K562 (cell line): Measurements from ENCODE around the gene NR6A1. TPM values are rescaled to one million over a fixed set of nuclear protein-coding genes. Genes with fewer than 3 reads are reported as not detected.

ENCODE experiments used
- DIDO1 ChIP-seq: fragments of 450-650 bp; IDR thresholded peaks from 2 replicates; pipeline ENCODE4 v1.6.1; 2016; ENCODE audit warnings: low read depth, missing biosample characterization, missing genetic modification characterization
- DMBX1 ChIP-seq: fragments of 250-450 bp; sonication (Bioruptor Pico); IDR thresholded peaks from 2 replicates; pipeline ENCODE4 v1.8.0; 2022; ENCODE audit warnings: inconsistent platforms, mild to moderate bottlenecking, moderate library complexity, borderline replicate concordance
- EP400 ChIP-seq: fragments of 450-650 bp; IDR thresholded peaks from 2 replicates; pipeline ENCODE4 v1.6.1; 2017; ENCODE audit warnings: antibody characterized with exemption, mild to moderate bottlenecking, moderate library complexity
- ESRRB ChIP-seq: fragments of 250-450 bp; sonication (Bioruptor Pico); IDR thresholded peaks from 2 replicates; pipeline ENCODE4 v1.5.0; 2020; ENCODE audit warnings: mild to moderate bottlenecking, moderate library complexity, borderline replicate concordance
- HDAC8 ChIP-seq: fragments of 450-650 bp; IDR thresholded peaks from 2 replicates; pipeline ENCODE4 v1.6.1; 2016; ENCODE audit warnings: mild to moderate bottlenecking, missing genetic modification characterization, moderate library complexity, missing compliant biosample characterization
- HMBOX1 ChIP-seq: sonication (generic); IDR thresholded peaks from 2 replicates; pipeline ENCODE4 v1.6.1; 2016
- KDM1A ChIP-seq, 2 experiments: fragments of 450-650 bp; IDR thresholded peaks; 2 replicates each; pipeline ENCODE4 v1.6.1; 2016; ENCODE audit warnings: mild to moderate bottlenecking in 2 of 2
- KDM2B ChIP-seq: fragments of 250-450 bp; sonication (Bioruptor Pico); IDR thresholded peaks from 2 replicates; pipeline ENCODE4 v1.8.0; 2021; ENCODE audit warnings: mild to moderate bottlenecking, moderate library complexity
- KDM5B ChIP-seq: fragments of 200-600 bp; sonication (generic); IDR thresholded peaks from 2 replicates; pipeline ENCODE4 v1.6.1; 2012; ENCODE audit warnings: low read depth, mild to moderate bottlenecking, moderate library complexity, low read length, control low read depth, inconsistent platforms; ENCODE audit not compliant: insufficient replicate concordance
- KLF16 ChIP-seq: IDR thresholded peaks from 2 replicates; pipeline ENCODE4 v1.6.1; 2016; ENCODE audit warnings: antibody characterized with exemption
- MAFG ChIP-seq: fragments of 450-650 bp; conservative IDR thresholded peaks from 2 replicates; pipeline ENCODE4 v1.6.1; 2016; ENCODE audit warnings: missing genetic modification characterization, missing compliant biosample characterization
- NFRKB ChIP-seq: fragments of 450-650 bp; IDR thresholded peaks from 2 replicates; pipeline ENCODE4 v1.6.1; 2016; ENCODE audit warnings: low read depth
- PHB ChIP-seq: fragments of 250-450 bp; sonication (Bioruptor Pico); IDR thresholded peaks from 2 replicates; pipeline ENCODE4 v1.5.0; 2021
- POLR2G ChIP-seq: fragments of 200-400 bp; formaldehyde crosslinking; IDR thresholded peaks from 2 replicates; pipeline ENCODE4 v1.6.1; 2017; ENCODE audit warnings: low read depth, mild to moderate bottlenecking, antibody characterized with exemption, low read length, moderate library complexity
- SLC30A9 ChIP-seq: fragments of 250-450 bp; sonication (Bioruptor Pico); IDR thresholded peaks from 2 replicates; pipeline ENCODE4 v1.8.0; 2022; ENCODE audit warnings: mild to moderate bottlenecking, moderate library complexity
- SMARCA4 ChIP-seq: fragments of 450-650 bp; IDR thresholded peaks from 2 replicates; pipeline ENCODE4 v1.6.1; 2016
- SNIP1 ChIP-seq: fragments of 450-650 bp; IDR thresholded peaks from 2 replicates; pipeline ENCODE4 v1.7.1; 2017; ENCODE audit warnings: low read depth, mild to moderate bottlenecking
- TAF1 ChIP-seq: IDR thresholded peaks from 2 replicates; pipeline ENCODE4 v1.6.1; 2011; ENCODE audit warnings: mild to moderate bottlenecking, low read length, moderate library complexity; ENCODE audit not compliant: insufficient read depth, control insufficient read depth, severe bottlenecking; ENCODE audit errors: extremely low read depth
- TCFL5 ChIP-seq: fragments of 250-450 bp; sonication (Bioruptor Pico); conservative IDR thresholded peaks from 2 replicates; pipeline ENCODE4 v1.6.1; 2021; ENCODE audit warnings: mild to moderate bottlenecking, moderate library complexity, matching md5 sums
- TFAP4 ChIP-seq: sonication (generic); formaldehyde crosslinking; IDR thresholded peaks from 2 replicates; pipeline ENCODE4 v1.8.0; 2022; ENCODE audit warnings: missing genetic modification reagents, mild to moderate bottlenecking, moderate library complexity, borderline replicate concordance
- polyA plus RNA-seq, 8 experiments: library from polyadenylated mRNA; depleted of rRNA in 4 of 8; stranded (reverse) in 5 of 8; unstranded in 3 of 8; fragments of >200 nt; fragmentation: Nextera tagmentation in 2 of 8; fragmentation: Illumina TruSeq in 1 of 8; extraction: Ambion mirVana in 2 of 8; extraction: Trizol in 1 of 8; gene quantifications; 2 replicates each; pipeline versions ENCODE4 v1.2.1 to v1.2.3, GENCODE V29; 2011 to 2014; ENCODE audit warnings: inconsistent platforms in 1 of 8, missing spikeins in 1 of 8
- total RNA-seq, 7 experiments: library from RNA; depleted of rRNA in 6 of 7; stranded (reverse); fragments of >200 nt in 6 of 7; fragmentation: Illumina TruSeq in 2 of 7; extraction: Trizol in 2 of 7; gene quantifications; 2 replicates each; pipeline versions ENCODE4 v1.2.1 to v1.2.3, GENCODE V29; 2011 to 2021; ENCODE audit warnings: low replicate concordance in 1 of 7
- TF ChIP-seq, protein P1 (sequence below): fragments of 450-650 bp; IDR thresholded peaks from one replicate; pipeline ENCODE4 v1.6.1; 2018; ENCODE audit warnings: mild to moderate bottlenecking, moderate library complexity; ENCODE audit not compliant: partially characterized antibody
- TF ChIP-seq, protein P2 (sequence below): fragments of 450-650 bp; IDR thresholded peaks from 2 replicates; pipeline ENCODE4 v1.6.1; 2017; ENCODE audit warnings: antibody characterized with exemption, mild to moderate bottlenecking

The NR6A1 gene
- total and polyA plus RNA-seq, 9 of the 15 experiments (the other 6 are each of a cell fraction or from before 2014, with no cell fraction given), result 9.7 to 55.4 (median 28.3) TPM

DNA sequence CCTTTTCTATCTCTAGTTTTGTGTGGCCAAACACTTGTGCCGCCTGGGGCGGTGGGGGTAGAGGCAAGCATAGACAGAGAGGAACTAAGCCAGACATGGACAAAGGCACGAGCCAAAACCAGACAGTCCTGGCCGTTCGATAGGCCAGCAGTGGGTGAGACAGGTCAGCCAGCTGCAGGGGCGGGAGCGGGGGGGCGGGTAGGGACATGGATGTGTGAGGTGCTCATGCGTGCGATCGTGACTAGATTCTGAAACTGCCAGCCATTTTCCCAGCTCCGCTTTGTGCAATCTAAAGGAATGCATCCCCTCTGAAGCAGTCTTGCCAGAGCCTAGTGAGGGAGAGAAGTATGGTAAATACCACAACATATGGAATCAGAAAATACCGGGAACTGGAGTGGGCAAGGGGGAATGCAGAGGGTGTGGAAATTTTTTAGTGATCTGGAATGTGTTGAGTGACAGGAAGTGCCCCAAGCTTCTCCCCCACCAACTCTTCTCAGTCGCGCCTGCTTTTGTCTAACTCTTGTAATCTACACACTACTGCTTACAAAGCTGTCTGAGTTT is 111.9 kb downstream of the NR6A1 start (continued):
- no peak for TF ChIP-seq SLC30A9 (CRISPR knock-in tag)
- no peak for TF ChIP-seq KDM2B
- peak in 1 of 2 experiments; percentile 49; a peak in 2 of 4 replicates for TF ChIP-seq KDM1A (IDR thresholded peaks at IDR 0.05)
- TF ChIP-seq EP400, result peak; percentile 71
- peak; percentile 38; the same call in 1 of the 2 replicates for TF ChIP-seq DMBX1 (CRISPR knock-in tag)
- TF ChIP-seq KDM5B, result peak; percentile 57
- TF ChIP-seq HMBOX1, result peak; percentile 69; the same call in 1 of the 2 replicates
- peak; percentile 66 for TF ChIP-seq POLR2G
- TF ChIP-seq TFAP4, result peak; percentile 96
- peak; percentile 49; the same call in 1 of the 2 replicates for TF ChIP-seq TCFL5 (CRISPR knock-in tag)
- no peak for TF ChIP-seq ESRRB
- TF ChIP-seq DIDO1 (tag), result no peak
- TF ChIP-seq, protein P1, sequence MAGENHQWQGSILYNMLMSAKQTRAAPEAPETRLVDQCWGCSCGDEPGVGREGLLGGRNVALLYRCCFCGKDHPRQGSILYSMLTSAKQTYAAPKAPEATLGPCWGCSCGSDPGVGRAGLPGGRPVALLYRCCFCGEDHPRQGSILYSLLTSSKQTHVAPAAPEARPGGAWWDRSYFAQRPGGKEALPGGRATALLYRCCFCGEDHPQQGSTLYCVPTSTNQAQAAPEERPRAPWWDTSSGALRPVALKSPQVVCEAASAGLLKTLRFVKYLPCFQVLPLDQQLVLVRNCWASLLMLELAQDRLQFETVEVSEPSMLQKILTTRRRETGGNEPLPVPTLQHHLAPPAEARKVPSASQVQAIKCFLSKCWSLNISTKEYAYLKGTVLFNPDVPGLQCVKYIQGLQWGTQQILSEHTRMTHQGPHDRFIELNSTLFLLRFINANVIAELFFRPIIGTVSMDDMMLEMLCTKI, result no peak
- no peak for TF ChIP-seq MAFG
- no peak for TF ChIP-seq HDAC8
- peak; percentile 56 for TF ChIP-seq SMARCA4
- TF ChIP-seq PHB (CRISPR knock-in tag), result no peak
- TF ChIP-seq SNIP1, result no peak
- TF ChIP-seq TAF1, result peak; percentile 66
- peak; percentile 69 for TF ChIP-seq KLF16
- TF ChIP-seq, protein P2, sequence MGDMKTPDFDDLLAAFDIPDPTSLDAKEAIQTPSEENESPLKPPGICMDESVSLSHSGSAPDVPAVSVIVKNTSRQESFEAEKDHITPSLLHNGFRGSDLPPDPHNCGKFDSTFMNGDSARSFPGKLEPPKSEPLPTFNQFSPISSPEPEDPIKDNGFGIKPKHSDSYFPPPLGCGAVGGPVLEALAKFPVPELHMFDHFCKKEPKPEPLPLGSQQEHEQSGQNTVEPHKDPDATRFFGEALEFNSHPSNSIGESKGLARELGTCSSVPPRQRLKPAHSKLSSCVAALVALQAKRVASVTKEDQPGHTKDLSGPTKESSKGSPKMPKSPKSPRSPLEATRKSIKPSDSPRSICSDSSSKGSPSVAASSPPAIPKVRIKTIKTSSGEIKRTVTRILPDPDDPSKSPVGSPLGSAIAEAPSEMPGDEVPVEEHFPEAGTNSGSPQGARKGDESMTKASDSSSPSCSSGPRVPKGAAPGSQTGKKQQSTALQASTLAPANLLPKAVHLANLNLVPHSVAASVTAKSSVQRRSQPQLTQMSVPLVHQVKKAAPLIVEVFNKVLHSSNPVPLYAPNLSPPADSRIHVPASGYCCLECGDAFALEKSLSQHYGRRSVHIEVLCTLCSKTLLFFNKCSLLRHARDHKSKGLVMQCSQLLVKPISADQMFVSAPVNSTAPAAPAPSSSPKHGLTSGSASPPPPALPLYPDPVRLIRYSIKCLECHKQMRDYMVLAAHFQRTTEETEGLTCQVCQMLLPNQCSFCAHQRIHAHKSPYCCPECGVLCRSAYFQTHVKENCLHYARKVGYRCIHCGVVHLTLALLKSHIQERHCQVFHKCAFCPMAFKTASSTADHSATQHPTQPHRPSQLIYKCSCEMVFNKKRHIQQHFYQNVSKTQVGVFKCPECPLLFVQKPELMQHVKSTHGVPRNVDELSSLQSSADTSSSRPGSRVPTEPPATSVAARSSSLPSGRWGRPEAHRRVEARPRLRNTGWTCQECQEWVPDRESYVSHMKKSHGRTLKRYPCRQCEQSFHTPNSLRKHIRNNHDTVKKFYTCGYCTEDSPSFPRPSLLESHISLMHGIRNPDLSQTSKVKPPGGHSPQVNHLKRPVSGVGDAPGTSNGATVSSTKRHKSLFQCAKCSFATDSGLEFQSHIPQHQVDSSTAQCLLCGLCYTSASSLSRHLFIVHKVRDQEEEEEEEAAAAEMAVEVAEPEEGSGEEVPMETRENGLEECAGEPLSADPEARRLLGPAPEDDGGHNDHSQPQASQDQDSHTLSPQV, result peak; percentile 58; the same call in 1 of the 2 replicates
- TF ChIP-seq NFRKB, result peak; percentile 91
